PFSK-1 (cell line): Measurements from ENCODE around the gene RIMS1.

Experiments used
- FOXP2 ChIP-seq: optimal IDR thresholded peaks from 2 replicates; pipeline ENCODE3; 2011; ENCODE audit warnings: borderline replicate concordance, control low read depth, inconsistent platforms; ENCODE audit not compliant: insufficient read depth; ENCODE audit errors: extremely low read length, extremely low read depth
- POLR2AphosphoS5 ChIP-seq: IDR thresholded peaks from 2 replicates; pipeline ENCODE4 v1.6.1; 2012; ENCODE audit warnings: low read depth, mild to moderate bottlenecking, control low read depth, low read length, moderate library complexity
- REST ChIP-seq, 2 experiments: IDR thresholded peaks; 2 replicates each; pipeline versions ENCODE4 v1.6.1 to v1.8.0; 2011 to 2012; ENCODE audit warnings: low read depth in 2 of 2, low read length in 2 of 2, control low read depth in 1 of 2, inconsistent platforms in 1 of 2, mild to moderate bottlenecking in 1 of 2, moderate library complexity in 1 of 2; ENCODE audit not compliant: insufficient read depth in 1 of 2
- SIN3A ChIP-seq: IDR thresholded peaks from 2 replicates; pipeline ENCODE4 v1.6.1; 2012; ENCODE audit warnings: mild to moderate bottlenecking, low read length, moderate library complexity, borderline replicate concordance; ENCODE audit not compliant: insufficient read depth
- TAF1 ChIP-seq: IDR thresholded peaks from 2 replicates; pipeline ENCODE4 v1.6.1; 2012; ENCODE audit warnings: low read length, control low read depth, borderline replicate concordance; ENCODE audit not compliant: insufficient read depth

RIMS1 gene

DNA sequence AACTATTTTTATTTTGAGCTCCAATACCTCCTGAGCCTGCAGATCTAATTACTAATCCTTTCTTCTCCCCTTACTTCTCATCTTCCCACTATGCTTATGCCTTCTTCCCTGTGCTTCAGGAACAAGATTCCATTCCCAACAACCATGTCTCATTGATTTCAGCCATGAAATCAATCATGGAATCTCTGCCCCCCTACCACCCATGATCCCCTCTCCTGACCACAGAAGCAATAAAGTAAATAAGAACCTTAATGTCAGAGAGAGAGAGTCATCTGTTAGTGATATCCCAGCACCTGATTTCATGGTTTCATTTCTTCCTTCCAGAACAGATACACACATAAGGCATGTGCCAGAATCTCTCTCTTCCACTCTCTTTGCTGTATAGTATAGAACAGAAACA is 395.9 kb downstream of the RIMS1 start:
- TF ChIP-seq FOXP2 (no peak), REST (IDR thresholded peaks at IDR 0.05; ENCODE audit: insufficient read depth in 1 of 2, low read depth in 2 of 2, low read length in 2 of 2) (no peak), POLR2AphosphoS5 (no peak), SIN3A (no peak), TAF1 (no peak)

- TF ChIP-seq SIN3A (no peak), TAF1 (no peak), REST (IDR thresholded peaks at IDR 0.05; ENCODE audit: insufficient read depth in 1 of 2, low read depth in 2 of 2, low read length in 2 of 2) (no peak), POLR2AphosphoS5 (no peak), FOXP2 (no peak)
Observed at GRCh38 chr6:72283571-72283970, 397.2 kb downstream of the RIMS1 start.

DNA sequence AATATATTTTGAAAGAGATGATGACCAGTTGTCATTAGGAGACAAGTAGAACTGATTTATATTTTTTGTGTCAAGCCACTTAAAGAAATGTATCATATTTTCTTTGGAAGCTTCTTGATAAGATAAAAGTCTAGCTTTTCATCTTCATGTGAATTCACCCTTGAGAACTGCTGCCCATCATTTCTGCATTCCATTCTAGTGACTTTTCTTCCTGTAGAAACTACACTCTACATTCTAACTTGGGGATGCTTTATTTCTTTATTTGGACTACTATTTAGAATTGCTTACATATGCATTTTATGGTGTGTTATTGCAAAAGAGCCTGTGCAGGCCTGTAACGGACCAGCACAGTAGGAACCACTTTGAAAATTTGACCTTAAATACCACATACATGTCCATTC is 400.6 kb downstream of the RIMS1 start:
- TF ChIP-seq FOXP2 (no peak), TAF1 (no peak), POLR2AphosphoS5 (no peak), REST (IDR thresholded peaks at IDR 0.05; ENCODE audit: insufficient read depth in 1 of 2, low read depth in 2 of 2, low read length in 2 of 2) (no peak), SIN3A (no peak)

DNA sequence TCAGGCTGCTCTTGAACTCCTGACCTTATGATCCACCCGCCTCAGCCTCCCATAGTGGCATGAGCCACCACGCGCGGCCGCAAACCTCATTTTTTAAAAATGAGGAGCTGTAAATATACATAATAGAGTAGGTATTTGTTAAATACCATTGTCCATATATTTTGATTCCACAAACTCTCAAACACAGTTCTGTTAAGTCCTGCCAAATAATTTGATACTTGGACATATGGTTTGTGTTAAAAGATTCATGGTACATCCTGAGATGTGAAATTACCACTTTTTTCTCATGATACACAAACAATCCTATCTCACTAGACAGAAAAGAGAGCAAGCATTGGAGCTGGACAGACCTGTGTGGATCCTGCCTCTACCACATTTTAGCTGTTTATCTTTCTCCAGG is 401.5 kb downstream of the RIMS1 start:
- TF ChIP-seq POLR2AphosphoS5 (no peak), TAF1 (no peak), SIN3A (no peak), FOXP2 (no peak), REST (IDR thresholded peaks at IDR 0.05; ENCODE audit: insufficient read depth in 1 of 2, low read depth in 2 of 2, low read length in 2 of 2) (no peak)

GRCh38 chr6:72288592-72288991 is 402.2 kb downstream of the RIMS1 start:
- TF ChIP-seq SIN3A (no peak), FOXP2 (no peak), TAF1 (no peak), POLR2AphosphoS5 (no peak), REST (IDR thresholded peaks at IDR 0.05; ENCODE audit: insufficient read depth in 1 of 2, low read depth in 2 of 2, low read length in 2 of 2) (no peak)
